ENCODE data around the gene RAE1.

The RAE1 gene

GRCh38 chr20:57390604-57391438 lies 39.8 kb downstream of the RAE1 start, which contains the start of gene RBM38:
TSS of gene RBM38 (plus strand) at chr20:57391396. CDS start at chr20:57391582, 186 bp downstream.
- peak; percentile 81 for DNase-seq

GRCh38 chr20:57391439-57392301 lies 40.6 kb downstream of the RAE1 start:
- peak; percentile 47 for DNase-seq

GRCh38 chr20:57392512-57393271 lies 41.6 kb downstream of the RAE1 start:
- DNase-seq = peak; percentile 72

- no peak for DNase-seq
These were observed 42.5 kb downstream of the RAE1 start for GRCh38 chr20:57393321-57394120.

- no peak for DNase-seq
These were observed 43.3 kb downstream of the RAE1 start for GRCh38 chr20:57394121-57395082.

- no peak for DNase-seq
These were observed 44.3 kb downstream of the RAE1 start for GRCh38 chr20:57395111-57395966.

- DNase-seq = no peak
These were observed 45.3 kb downstream of the RAE1 start for GRCh38 chr20:57396212-57396983.

- peak; percentile 27 for DNase-seq
These were observed 46.1 kb downstream of the RAE1 start for GRCh38 chr20:57396984-57397692.

GRCh38 chr20:57397693-57398108 lies 46.6 kb downstream of the RAE1 start:
- peak; percentile 65 for DNase-seq

- peak; percentile 86 for DNase-seq
These were observed 47.3 kb downstream of the RAE1 start for GRCh38 chr20:57398231-57398821.

- no peak for DNase-seq
These were observed 48.0 kb downstream of the RAE1 start for GRCh38 chr20:57398901-57399535.

GRCh38 chr20:57399587-57400155 lies 48.6 kb downstream of the RAE1 start:
- DNase-seq = peak; percentile 58

GRCh38 chr20:57400231-57400701 lies 49.2 kb downstream of the RAE1 start:
- no peak for DNase-seq

GRCh38 chr20:57400821-57401564 lies 49.9 kb downstream of the RAE1 start:
- DNase-seq = no peak

- no peak for DNase-seq
These were observed 50.5 kb downstream of the RAE1 start for GRCh38 chr20:57401565-57401918.
